Activated CD8-positive, alpha-beta T cell treated with anti-CD3 and anti-CD28 coated beads for 36 hours (primary cell): ENCODE data around the gene EYA4. TPM values are rescaled to one million over a fixed set of nuclear protein-coding genes. Genes with fewer than 3 reads are reported as not detected.

Experiments used
- ATAC-seq: fragments of 200-7000 bp; cut with Tn5 transposase; one replicate; pipeline ENCODE4 v1.10.0; 2021; ENCODE audit warnings: mild to moderate bottlenecking, moderate library complexity
- CTCF ChIA-PET: fragments of 350-600 bp; sonication (Branson Sonifier 250); formaldehyde crosslinking; loops from one replicate; lab custom pipeline; 2021; ENCODE audit warnings: antibody characterized with exemption; lab: Charles Lee
- POLR2A ChIA-PET: fragments of 350-600 bp; sonication (Branson Sonifier 250); formaldehyde crosslinking; loops from one replicate; lab custom pipeline; 2021; ENCODE audit warnings: antibody characterized with exemption; lab: Charles Lee
- DNase-seq: peaks from one replicate; pipeline ENCODE4 v3.0.0-alpha.2; 2020
- H3K27ac Mint-ChIP-seq: one replicate; pipeline ENCODE4 v1.8.0; 2021; ENCODE audit warnings: mild to moderate bottlenecking, mixed read lengths
- H3K27me3 Mint-ChIP-seq: one replicate; pipeline ENCODE4 v1.8.0; 2021; ENCODE audit warnings: mixed read lengths
- H3K36me3 Mint-ChIP-seq: one replicate; pipeline ENCODE4 v1.8.0; 2021; ENCODE audit warnings: low read depth, mixed read lengths
- H3K4me1 Mint-ChIP-seq: one replicate; pipeline ENCODE4 v1.8.0; 2021; ENCODE audit warnings: low read depth, mixed read lengths
- H3K4me3 Mint-ChIP-seq: one replicate; pipeline ENCODE4 v1.8.0; 2021; ENCODE audit warnings: mild to moderate bottlenecking, moderate library complexity, mixed read lengths
- H3K9me3 Mint-ChIP-seq: one replicate; pipeline ENCODE4 v1.8.0; 2021; ENCODE audit warnings: mixed read lengths
- intact Hi-C: fragments of 100-400 bp; cut with micrococcal nuclease; formaldehyde crosslinking; loops from one replicate; pipeline ENCODE4 v1.10.0; 2022
- total RNA-seq, 2 experiments: library from RNA; stranded (reverse); gene quantifications; one replicate each; pipeline ENCODE4 v1.2.3, GENCODE V29; 2021
- TF ChIP-seq, protein P1 (sequence below): fragments of 200-600 bp; IDR thresholded peaks from one replicate; pipeline ENCODE4 v1.8.0; 2022; ENCODE audit warnings: antibody characterized with exemption, mild to moderate bottlenecking

The EYA4 gene
- total RNA-seq, 2 experiments from 2014 or later = not detected

- H3K36me3 Mint-ChIP-seq = no peaks in the 10 kb centered on the region
- DNase-seq (no peak), ATAC-seq (no peak)
- H3K4me3 Mint-ChIP-seq = no peak overlapping the region
- CTCF ChIA-PET = no interaction called here
- no peaks in the 10 kb centered on the region for H3K27me3 Mint-ChIP-seq
- TF ChIP-seq, protein P1, sequence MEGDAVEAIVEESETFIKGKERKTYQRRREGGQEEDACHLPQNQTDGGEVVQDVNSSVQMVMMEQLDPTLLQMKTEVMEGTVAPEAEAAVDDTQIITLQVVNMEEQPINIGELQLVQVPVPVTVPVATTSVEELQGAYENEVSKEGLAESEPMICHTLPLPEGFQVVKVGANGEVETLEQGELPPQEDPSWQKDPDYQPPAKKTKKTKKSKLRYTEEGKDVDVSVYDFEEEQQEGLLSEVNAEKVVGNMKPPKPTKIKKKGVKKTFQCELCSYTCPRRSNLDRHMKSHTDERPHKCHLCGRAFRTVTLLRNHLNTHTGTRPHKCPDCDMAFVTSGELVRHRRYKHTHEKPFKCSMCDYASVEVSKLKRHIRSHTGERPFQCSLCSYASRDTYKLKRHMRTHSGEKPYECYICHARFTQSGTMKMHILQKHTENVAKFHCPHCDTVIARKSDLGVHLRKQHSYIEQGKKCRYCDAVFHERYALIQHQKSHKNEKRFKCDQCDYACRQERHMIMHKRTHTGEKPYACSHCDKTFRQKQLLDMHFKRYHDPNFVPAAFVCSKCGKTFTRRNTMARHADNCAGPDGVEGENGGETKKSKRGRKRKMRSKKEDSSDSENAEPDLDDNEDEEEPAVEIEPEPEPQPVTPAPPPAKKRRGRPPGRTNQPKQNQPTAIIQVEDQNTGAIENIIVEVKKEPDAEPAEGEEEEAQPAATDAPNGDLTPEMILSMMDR = no peak
- H3K9me3 Mint-ChIP-seq = no peaks in the 10 kb centered on the region
- intact Hi-C loops = no loop called here
- H3K27ac Mint-ChIP-seq = no peak overlapping the region
- POLR2A ChIA-PET = no interaction called here
- no peaks in the 10 kb centered on the region for H3K4me1 Mint-ChIP-seq
Observed at GRCh38 chr6:133352046-133352445, 110.9 kb downstream of the EYA4 start.

GRCh38 chr6:133353061-133353460 lies 111.9 kb downstream of the EYA4 start:
- Mint-ChIP-seq H3K27me3 (no peaks in the 10 kb centered on the region), H3K27ac (no peak overlapping the region), H3K9me3 (no peaks in the 10 kb centered on the region), H3K4me3 (no peak overlapping the region), H3K36me3 (no peaks in the 10 kb centered on the region), H3K4me1 (no peaks in the 10 kb centered on the region)
- intact Hi-C loops = no loop called here
- no peak for DNase-seq
- TF ChIP-seq, protein P1 = no peak
- ChIA-PET CTCF (no interaction called here), POLR2A (no interaction called here)
- ATAC-seq = no peak

DNA sequence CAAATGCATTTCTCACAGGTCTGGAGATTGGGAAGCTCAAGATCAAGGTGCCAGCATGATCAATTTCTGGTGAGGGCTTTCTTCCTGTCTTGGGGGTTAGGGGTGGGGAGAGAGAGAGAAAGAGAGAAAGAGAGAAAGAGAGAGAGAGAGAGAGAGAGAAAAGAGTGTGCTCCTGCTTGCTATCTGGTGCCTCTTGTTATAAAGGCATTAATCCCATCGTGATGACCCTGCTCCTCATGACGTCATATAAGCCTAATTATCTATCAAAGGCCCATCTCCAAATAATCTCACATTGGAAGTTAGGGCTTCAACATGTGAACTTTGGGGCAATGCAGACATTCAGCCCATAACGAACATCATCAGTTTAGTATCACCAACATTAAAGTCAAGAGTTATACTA lies 114.8 kb downstream of the EYA4 start:
- no peak overlapping the region for H3K27ac Mint-ChIP-seq
- peaks cover 2% of the 10 kb centered on the region for H3K27me3 Mint-ChIP-seq
- ATAC-seq = no peak
- no peak for DNase-seq
- POLR2A ChIA-PET = no interaction called here
- H3K9me3 Mint-ChIP-seq = no peaks in the 10 kb centered on the region
- CTCF ChIA-PET = no interaction called here
- intact Hi-C loops = no loop called here
- no peaks in the 10 kb centered on the region for H3K36me3 Mint-ChIP-seq
- H3K4me1 Mint-ChIP-seq = no peaks in the 10 kb centered on the region
- H3K4me3 Mint-ChIP-seq = no peak overlapping the region
- TF ChIP-seq, protein P1 = no peak

DNA sequence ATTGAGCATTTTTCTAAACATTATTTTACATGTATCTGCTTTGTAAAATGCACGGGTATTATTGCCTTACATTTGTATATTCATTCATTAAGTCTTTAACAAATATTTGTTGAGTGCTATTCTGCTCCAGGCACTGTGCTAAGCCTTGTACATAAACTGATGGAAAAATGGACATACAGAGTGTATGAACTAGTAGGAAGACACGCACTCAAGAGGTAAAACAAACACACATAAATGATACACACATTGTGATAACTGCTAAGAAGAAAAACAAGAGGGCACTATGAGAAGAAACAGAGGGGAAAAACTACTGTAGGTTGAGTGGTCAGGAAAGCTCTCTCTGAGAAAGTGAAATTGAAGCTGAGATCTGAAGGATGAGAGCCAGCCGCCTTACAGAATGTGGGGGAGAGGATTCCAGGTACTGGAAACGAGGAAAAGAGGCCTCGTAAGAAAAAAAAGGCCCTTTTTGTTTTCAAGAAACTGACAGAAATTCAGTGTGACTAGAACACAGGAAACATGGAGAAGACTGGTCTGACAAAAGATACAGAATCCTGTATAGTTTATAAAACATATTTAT lies 117.5 kb downstream of the EYA4 start:
- no peak for ATAC-seq
- no peak overlapping the region for H3K27ac Mint-ChIP-seq
- ChIA-PET POLR2A (no interaction called here), CTCF (no interaction called here)
- intact Hi-C loops = no loop called here
- H3K27me3 Mint-ChIP-seq = peaks cover 2% of the 10 kb centered on the region
- TF ChIP-seq, protein P1 = no peak
- no peaks in the 10 kb centered on the region for H3K36me3 Mint-ChIP-seq
- H3K4me1 Mint-ChIP-seq = no peaks in the 10 kb centered on the region
- DNase-seq = no peak
- H3K9me3 Mint-ChIP-seq = no peaks in the 10 kb centered on the region
- H3K4me3 Mint-ChIP-seq = no peak overlapping the region

DNA sequence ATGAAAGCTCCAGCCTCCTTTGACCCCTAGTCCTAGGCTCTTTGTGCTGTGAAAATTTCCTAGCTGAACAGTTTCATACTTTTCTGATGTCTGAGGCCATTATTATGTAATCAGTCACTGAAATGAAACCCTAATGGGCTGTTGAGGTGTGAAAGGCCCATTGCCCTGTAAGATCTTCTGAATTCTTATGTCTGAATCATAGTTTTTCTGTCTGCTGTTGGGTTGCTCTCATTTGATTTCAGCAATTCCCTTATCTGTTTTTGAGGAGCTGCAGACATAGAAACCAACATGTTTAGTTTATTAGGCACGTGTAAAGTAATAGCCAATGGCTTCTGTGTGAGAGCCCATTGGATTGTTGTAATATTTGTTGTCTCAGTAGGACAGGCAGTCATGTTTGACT lies 118.1 kb downstream of the EYA4 start:
- POLR2A ChIA-PET = no interaction called here
- H3K27me3 Mint-ChIP-seq = peaks cover 2% of the 10 kb centered on the region
- no peak overlapping the region for H3K27ac Mint-ChIP-seq
- no peak for DNase-seq
- intact Hi-C loops = no loop called here
- no peak overlapping the region for H3K4me3 Mint-ChIP-seq
- ATAC-seq = no peak
- TF ChIP-seq, protein P1 = no peak
- no peaks in the 10 kb centered on the region for H3K9me3 Mint-ChIP-seq
- CTCF ChIA-PET = no interaction called here
- no peaks in the 10 kb centered on the region for H3K36me3 Mint-ChIP-seq
- no peaks in the 10 kb centered on the region for H3K4me1 Mint-ChIP-seq
